ENCODE data around the gene NPDC1. TPM values are rescaled to one million over a fixed set of nuclear protein-coding genes. Genes with fewer than 3 reads are reported as not detected.

NPDC1 gene
- total RNA-seq, 2 donors from 2014 or later, result 72.1 to 105 TPM

DNA sequence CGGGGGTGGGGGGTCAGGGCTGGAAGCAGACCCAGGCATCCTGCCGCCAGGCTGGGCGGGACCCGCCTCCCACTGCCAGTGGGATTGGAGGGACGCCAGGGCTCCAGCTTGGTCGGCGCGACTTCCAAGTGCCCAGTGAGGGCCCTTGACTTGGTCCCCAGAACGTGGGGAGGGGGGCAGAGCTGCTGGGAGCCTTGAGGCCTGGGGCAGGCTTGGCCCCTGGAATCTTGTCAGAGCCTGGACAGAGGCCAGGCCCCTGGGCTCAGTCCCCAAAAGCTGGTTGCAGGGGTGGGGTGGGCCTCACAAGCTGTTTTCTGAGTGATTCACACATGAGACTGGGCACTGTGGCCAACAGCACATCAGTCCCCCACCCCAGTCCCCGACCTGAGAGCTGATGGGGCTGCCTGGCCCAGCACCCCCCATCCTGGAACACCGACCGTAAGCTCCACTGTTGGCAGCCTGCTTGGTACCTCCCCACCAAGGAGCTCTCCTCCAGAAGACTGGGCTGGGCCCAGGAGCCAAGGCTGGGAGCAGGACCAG lies 50.1 kb downstream of the NPDC1 start:
- 29 to 39% methylated on average over 3 to 7 of the region's 12 CpGs for WGBS, 2 donors
- no peak overlapping the region for H3K4me3 ChIP-seq
- DNase-seq (peak in 2 of 4 donors; percentile 45 to 53), ATAC-seq (no peak)
- TF ChIP-seq, protein P1, sequence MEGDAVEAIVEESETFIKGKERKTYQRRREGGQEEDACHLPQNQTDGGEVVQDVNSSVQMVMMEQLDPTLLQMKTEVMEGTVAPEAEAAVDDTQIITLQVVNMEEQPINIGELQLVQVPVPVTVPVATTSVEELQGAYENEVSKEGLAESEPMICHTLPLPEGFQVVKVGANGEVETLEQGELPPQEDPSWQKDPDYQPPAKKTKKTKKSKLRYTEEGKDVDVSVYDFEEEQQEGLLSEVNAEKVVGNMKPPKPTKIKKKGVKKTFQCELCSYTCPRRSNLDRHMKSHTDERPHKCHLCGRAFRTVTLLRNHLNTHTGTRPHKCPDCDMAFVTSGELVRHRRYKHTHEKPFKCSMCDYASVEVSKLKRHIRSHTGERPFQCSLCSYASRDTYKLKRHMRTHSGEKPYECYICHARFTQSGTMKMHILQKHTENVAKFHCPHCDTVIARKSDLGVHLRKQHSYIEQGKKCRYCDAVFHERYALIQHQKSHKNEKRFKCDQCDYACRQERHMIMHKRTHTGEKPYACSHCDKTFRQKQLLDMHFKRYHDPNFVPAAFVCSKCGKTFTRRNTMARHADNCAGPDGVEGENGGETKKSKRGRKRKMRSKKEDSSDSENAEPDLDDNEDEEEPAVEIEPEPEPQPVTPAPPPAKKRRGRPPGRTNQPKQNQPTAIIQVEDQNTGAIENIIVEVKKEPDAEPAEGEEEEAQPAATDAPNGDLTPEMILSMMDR (IDR thresholded peaks at IDR 0.05), result no peak
- TF ChIP-seq POLR2A (IDR thresholded peaks at IDR 0.05), result no peak
- no peaks in the 10 kb centered on the region for H3K27me3 ChIP-seq
- peaks cover 35% of the 10 kb centered on the region for H3K4me1 ChIP-seq
- H3K27ac ChIP-seq, result no peak overlapping the region
- no peaks in the 10 kb centered on the region for H3K36me3 ChIP-seq (replicated peaks in 1 of 2; ENCODE audit: insufficient read depth in 1 of 2, low read depth in 2 of 2)
- H3K9me3 ChIP-seq, result no peaks in the 10 kb centered on the region
- intact Hi-C loops (cut with DNase I), result no loop called here

DNA sequence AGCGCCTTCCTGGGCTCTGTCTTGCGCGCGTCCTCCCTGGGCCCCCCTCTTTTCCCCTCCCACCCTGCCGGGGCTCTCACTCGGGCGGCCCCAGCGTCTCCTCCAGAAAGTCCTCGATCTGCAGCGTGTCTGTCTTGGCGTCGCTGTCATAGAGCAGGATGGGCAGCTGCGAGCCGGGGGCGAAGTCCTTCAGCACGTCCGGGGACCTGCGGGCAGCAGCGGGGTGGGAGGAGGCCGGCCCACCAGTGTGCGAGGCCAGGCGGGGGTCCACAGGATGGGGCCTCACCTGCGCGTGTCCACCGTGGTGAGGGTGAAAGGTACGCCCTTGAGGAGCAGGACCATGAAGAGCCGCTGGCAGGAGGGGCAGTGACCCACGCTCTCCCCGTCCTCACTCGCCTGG lies 50.6 kb downstream of the NPDC1 start:
- H3K9me3 ChIP-seq, result no peaks in the 10 kb centered on the region
- H3K36me3 ChIP-seq (replicated peaks in 1 of 2; ENCODE audit: insufficient read depth in 1 of 2, low read depth in 2 of 2), result no peaks in the 10 kb centered on the region
- no peaks in the 10 kb centered on the region for H3K27me3 ChIP-seq
- H3K4me1 ChIP-seq, result peaks cover 35% of the 10 kb centered on the region
- no peak for ATAC-seq
- H3K27ac ChIP-seq, result no peak overlapping the region
- 37 to 42% methylated on average over 12 to 27 of the region's 30 CpGs for WGBS, 2 donors
- intact Hi-C loops (cut with DNase I), result no loop called here
- no peak for DNase-seq
- no peak overlapping the region for H3K4me3 ChIP-seq
- TF ChIP-seq POLR2A (IDR thresholded peaks at IDR 0.05), result no peak
- TF ChIP-seq, protein P1 (IDR thresholded peaks at IDR 0.05), result no peak

DNA sequence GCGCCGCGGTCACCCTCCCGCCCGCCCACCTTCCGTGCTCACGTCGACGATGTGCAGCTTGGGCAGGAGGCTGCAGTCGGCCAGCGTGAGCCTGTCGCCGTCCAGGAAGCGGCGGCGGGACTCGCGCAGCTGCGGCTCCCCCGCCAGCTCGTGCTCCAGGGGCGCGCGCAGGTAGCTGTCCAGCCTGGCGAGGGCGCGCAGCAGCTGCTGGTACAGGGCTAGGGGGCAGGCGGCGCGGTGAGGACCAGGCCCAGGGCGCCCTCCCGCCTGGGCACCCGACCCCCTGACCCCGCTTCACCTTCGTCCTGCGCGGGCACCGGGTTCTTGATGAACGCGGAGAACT lies 51.1 kb downstream of the NPDC1 start:
- no peak for TF ChIP-seq POLR2A (IDR thresholded peaks at IDR 0.05)
- TF ChIP-seq, protein P1 (IDR thresholded peaks at IDR 0.05), result no peak
- no peak for DNase-seq
- Histone ChIP-seq H3K9me3 (no peaks in the 10 kb centered on the region), H3K4me3 (no peak overlapping the region), H3K36me3 (replicated peaks in 1 of 2; ENCODE audit: insufficient read depth in 1 of 2, low read depth in 2 of 2) (no peaks in the 10 kb centered on the region), H3K27me3 (no peaks in the 10 kb centered on the region), H3K27ac (no peak overlapping the region), H3K4me1 (peaks cover 35% of the 10 kb centered on the region)
- ATAC-seq, result no peak
- 51 to 57% methylated on average over 13 of the region's 40 CpGs for WGBS, 2 donors
- intact Hi-C loops (cut with DNase I), result no loop called here

DNA sequence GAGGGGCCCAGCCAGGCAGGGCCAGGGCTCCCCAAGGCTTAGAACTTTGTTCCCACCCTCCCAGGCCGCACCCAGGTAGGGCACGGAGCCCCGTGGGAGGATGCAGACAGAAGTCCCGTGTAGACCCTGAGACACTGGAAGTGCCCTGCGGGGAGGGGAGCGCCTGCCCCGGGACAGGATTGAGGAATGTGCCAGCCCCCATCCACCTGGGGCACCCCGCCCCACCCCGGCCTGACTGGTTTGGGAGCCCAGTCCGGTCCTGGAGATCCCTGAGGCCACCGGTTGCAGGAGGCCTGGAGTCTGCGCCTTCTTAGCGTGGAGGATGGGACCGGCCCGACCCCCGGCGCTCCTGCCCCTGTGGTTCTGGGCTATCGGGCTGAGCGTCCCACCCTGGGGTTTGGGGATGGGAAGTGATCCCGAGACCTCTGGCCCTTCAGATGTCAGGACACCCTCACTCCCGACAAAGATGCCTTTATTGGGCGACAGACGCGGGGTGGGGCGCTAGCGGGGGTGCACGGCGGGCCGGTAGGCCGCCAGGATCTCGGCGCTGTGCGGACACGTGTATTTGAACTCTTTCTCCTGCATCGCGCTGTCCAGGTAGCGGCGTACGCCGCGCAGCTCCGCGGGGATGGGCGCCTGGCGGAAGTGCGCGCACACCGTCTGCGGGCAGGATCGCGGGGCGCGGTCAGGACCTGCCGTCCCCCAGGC lies 51.6 kb downstream of the NPDC1 start:
- no peak for ATAC-seq
- Histone ChIP-seq H3K36me3 (replicated peaks in 1 of 2; ENCODE audit: insufficient read depth in 1 of 2, low read depth in 2 of 2) (no peaks in the 10 kb centered on the region), H3K27me3 (no peaks in the 10 kb centered on the region), H3K4me3 (no peak overlapping the region), H3K9me3 (no peaks in the 10 kb centered on the region), H3K4me1 (peaks cover 35% of the 10 kb centered on the region), H3K27ac (no peak overlapping the region)
- no peak for DNase-seq
- WGBS, 2 donors, result 81 to 82% methylated on average over 25 to 32 of the region's 54 CpGs
- TF ChIP-seq, protein P1 (IDR thresholded peaks at IDR 0.05), result no peak
- no peak for TF ChIP-seq POLR2A (IDR thresholded peaks at IDR 0.05)
- intact Hi-C loops (cut with DNase I), result no loop called here

Data from body of pancreas (tissue), 4 donors.